T-helper 2 cell treated with Interferon-gamma antibody and Interleukin-4, amounts not matched to agents 100 ng/mL and 5 ng/mL, for 36 hours (primary cell): ENCODE data around the gene FN3K. TPM values are rescaled to one million over a fixed set of nuclear protein-coding genes. Genes with fewer than 3 reads are reported as not detected.

Experiments
- intact Hi-C: fragments of 100-400 bp; cut with micrococcal nuclease; formaldehyde crosslinking; loops from one replicate; pipeline ENCODE4 v1.15.1; 2023
- total RNA-seq: library from RNA; stranded (reverse); gene quantifications from 2 replicates; pipeline ENCODE4 v1.2.3, GENCODE V29; 2022

The FN3K gene
- total RNA-seq, 1 donor from 2014 or later: 4.2 TPM

- intact Hi-C loops: no loop called here
These were observed 32.2 kb upstream of the FN3K start for GRCh38 chr17:82703036-82703745.

DNA sequence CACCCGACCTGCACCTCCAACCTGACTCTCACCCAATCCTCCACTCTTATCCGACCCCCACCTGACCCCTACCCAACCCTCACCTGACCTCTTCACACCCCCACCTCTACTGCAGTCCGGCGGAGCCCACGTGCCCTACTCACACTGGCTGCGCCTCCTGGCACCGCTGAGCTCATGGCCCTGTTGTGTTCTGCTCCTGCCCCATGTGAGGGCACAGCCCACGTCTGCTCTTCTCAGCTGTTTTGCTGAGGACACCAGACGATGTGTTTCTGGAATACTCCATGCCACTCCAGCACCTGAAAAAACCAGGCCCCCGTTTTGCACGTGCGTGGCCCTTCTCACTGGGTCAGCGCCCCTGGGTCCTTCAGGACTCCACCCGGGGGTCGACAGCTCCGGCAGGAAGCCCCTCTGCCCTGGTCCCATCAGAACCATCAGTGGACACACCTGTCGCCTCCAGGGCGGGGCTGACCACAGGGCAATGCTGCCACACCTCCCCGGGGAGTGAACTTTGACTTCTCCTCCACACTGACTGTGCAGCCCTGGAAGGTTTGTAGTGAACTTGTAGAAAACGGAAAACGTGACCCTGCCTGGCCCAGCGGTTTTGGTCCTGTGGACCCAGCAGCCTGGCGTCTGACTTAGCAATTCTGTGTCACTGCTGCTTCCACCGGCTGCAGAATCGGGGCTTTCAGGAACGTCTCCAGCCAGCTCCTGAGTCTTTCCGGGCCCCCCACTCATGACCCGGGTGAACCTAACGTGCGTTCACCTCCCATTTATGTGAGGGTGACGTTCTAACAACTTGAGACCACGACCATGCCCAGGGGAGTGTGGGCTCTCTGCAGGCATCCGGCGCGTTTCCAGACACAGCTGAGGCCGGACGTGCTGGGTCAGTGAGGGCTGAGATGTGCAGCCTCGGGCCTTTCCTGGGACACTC is 31.2 kb upstream of the FN3K start:
- intact Hi-C loops: no loop called here

GRCh38 chr17:82704886-82705285 is 30.5 kb upstream of the FN3K start:
- intact Hi-C loops: no loop called here

GRCh38 chr17:82705756-82706155 is 29.7 kb upstream of the FN3K start:
- intact Hi-C loops: no loop called here

GRCh38 chr17:82709024-82709675 is 26.3 kb upstream of the FN3K start:
- intact Hi-C loops: no loop called here

DNA sequence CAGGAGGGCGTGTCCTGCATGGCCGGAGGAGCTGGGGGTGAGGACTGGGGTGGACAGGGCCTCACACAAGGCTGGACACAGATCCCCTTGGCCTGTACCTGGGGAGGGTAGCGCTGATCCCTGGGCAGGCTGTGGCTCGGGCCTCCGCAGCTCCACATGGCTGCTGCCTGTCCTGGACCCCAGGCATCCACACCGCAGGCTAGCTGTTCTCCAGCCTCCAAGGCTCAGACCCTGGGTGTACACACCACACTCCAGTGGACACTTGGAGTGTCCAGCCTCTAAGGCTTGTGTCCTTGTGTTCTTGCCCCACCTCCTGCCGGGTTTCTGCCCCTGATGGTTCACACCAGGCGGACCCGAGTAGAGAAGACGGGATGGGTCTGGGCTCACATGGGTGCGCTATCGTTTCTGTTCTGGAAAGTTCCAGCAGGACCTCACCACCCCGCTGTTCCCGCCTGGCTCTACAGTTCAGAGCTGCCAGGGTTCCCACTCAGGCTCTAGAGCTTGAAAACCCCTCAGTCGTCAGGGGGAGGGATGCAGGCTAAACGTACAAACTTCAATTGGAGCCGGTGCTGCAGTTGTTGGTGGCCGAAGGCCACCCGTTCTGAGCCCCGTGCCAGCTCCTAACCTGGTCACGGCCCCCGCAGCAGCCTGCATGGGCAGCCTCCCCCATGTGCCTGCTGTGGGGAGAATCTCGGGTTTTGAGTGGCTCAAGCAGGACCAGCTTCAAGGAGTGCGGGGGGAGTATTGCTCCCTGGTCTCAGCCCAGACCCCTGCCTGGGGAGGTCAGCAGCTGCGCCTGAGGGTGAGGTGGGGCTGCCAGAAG is 25.5 kb upstream of the FN3K start:
- intact Hi-C loops: no loop called here

- intact Hi-C loops: no loop called here
These were observed 24.7 kb upstream of the FN3K start for GRCh38 chr17:82710499-82711232.

- intact Hi-C loops: no loop called here
These were observed 22.2 kb upstream of the FN3K start for GRCh38 chr17:82713071-82713723.

- intact Hi-C loops: loop anchor here (1.0 to 2.0 kb wide), 4 partner anchors 18 to 197 kb away; partner anchors contain the start of genes FOXK2, RAB40B, TBCD and WDR45B
These were observed 19.0 kb upstream of the FN3K start, which contains the start of gene FN3KRP for GRCh38 chr17:82716203-82717010. TSS of gene FN3KRP (plus strand) at chr17:82716706. CDS start at chr17:82716756, 50 bp downstream.

DNA sequence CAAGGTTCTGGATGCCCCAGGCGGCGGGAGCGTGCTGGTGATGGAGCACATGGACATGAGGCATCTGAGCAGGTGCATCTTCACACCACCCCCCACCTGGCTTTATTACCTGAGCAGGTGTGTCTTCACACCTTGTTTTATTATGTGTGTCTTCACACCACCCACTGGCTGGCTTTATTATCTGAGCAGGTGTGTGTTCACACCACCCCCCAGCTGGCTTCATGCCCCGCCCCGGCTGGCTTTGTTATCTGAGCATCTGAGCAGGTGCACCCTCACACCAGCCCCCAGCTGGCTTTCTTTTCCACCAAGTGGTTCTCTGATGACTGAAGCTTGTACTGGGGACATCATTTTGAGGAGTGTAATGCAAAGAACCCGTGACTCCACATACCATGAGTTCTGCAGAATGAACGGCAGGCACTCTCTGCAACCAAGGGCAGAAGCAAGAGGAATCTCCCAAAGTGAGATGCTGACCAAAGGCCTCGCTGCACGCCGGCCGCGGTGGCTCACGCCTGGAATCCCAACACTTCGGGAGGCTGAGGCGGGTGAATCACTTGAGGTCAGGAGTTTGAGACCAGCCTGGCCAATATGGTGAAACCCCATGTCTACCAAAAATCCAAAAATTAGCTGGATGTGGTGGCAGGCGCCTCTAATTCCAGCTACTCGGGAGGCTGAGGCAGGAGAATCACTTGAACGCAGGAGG is 16.3 kb upstream of the FN3K start:
- intact Hi-C loops: no loop called here

- intact Hi-C loops: no loop called here
These were observed 15.2 kb upstream of the FN3K start for GRCh38 chr17:82720204-82720603.

DNA sequence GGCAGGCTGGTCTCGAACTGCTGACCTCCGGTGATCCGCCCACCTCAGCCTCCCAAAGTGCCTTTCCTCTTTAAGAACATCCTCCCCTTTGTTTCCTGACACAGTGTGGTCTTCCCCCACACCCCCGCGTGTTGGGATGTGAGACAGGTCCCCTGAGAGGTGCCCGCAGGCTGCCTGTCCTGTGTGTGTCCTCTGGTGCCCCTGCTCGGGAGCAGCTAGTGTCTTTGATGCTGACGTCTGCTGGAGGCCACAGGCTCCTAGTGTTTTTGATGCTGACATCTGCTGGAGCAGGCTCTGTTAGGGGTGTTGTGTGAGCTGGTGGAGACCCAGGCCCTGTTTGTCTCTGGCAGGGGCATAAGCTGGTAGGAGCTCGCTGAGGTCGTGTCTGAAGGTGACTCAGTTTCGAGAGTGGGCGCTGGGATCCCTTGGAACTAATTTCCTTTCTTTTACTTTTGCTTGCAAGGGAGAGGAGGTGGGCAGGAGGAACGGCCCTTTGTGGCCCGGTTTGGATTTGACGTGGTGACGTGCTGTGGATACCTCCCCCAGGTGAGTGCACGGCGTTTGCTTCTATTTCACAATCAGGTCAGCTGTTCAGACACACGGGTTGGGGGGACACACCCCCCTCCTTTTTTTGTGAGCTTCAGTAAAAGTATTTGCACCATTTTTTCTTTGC is 12.9 kb upstream of the FN3K start:
- intact Hi-C loops: no loop called here

DNA sequence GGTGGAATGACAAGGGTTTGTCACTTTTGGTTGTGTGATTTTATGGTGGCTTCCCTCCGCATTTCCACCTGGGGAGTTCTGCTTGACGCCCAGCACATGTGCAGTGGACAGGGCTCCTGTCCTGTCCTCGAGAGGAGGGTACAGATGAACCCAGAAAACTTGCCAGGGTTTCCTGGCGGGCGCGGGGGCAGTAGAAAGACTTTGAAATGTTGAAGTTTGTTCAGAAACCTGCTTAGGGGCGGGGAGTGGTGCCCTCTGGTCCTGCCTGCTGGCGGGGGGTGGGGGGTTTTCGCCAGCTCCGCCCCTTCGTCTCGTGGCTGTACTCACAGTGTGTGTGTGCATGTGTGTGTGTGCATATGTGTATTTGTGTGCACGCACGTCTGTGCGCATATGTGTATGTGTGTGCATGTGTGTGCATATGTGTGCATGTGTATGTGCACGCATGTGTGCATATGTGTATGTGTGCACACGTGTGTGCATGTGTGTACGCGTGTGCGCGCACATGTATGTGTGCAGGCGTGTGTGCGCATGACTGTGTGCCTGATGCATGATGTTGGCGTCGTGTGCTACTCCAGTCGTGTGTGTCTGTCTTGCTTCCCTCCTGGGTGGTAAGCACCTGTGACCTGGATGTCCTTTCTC is 12.1 kb upstream of the FN3K start:
- intact Hi-C loops: no loop called here

- intact Hi-C loops: no loop called here
These were observed 9.0 kb upstream of the FN3K start for GRCh38 chr17:82726427-82726826.

DNA sequence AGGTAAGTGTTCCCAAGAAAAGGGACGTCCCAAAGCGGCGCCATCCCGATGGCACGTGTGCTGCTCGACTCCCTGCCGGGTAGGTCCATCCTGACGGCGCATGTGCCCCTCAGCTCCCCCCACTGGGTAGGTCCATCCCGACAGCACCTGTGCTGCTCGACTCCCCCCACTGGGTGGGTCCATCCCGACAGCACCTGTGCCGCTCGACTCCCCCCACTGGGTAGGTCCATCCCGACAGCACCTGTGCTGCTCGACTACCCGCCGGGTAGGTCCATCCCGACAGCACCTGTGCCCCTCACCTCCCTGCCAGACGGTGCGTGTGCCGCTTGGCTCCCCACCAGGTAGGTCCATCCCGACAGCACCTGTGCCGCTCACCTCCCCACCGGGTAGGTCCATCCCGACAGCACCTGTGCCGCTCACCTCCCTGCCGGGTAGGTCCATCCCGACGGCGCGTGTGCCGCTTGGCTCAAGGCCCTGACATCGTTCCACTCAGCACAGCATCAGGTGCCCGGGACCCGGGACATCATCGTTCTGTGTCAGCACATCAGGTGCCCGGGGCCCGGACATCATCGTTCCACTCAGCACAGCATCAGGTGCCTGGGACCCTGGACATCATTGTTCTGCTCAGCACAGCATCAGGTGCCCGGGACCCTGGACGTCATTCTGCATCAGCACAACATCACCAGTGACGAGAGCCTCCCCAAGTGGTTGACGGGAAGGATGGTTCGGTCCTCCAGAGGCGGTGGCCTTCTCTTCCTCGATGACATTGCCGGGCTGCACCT is 5.7 kb upstream of the FN3K start:
- intact Hi-C loops: no loop called here

DNA sequence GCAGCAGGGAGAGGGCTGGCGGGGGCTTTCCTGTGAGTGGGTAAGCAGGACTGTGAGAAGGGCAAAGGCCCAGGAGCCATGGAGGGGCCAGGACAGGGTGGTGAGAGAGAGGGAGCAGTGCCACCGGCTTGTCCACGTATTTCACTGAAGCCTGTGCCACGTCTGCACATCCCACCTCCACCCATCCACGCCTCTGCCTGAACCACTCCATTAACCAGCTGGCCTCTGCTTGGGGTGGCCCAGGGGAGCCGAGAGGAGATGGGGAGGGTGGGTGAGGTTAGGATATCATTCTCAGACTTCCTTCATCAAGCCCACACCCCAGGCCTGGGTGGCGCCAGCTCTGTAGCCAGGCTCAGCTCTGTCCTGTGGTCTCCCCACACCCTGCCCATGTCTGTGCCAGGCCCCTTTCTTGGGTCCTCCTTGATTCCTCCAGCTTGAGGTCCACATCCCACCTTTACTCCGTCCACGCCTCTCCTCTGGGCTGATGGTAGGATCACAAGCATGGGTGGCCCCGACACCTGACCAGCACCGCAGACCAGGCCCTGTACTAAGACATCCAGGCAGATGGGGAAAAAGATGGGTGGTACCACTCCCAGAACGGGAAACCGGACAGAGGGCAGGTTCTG is 3.2 kb upstream of the FN3K start:
- intact Hi-C loops: no loop called here
